Anterior cingulate cortex (tissue), 58 donors: ENCODE data around the gene WDR81.
"Not testable (repeated sequence)": the region's sequence is repeated elsewhere in the genome, so short reads cannot be mapped to it uniquely, and the experiment has no call there.

Source experiments
- DNase-seq, 58 donors: peaks; one replicate each; lab custom pipeline; 2025; lab: John Stamatoyannopoulos, UW

The WDR81 gene

DNA sequence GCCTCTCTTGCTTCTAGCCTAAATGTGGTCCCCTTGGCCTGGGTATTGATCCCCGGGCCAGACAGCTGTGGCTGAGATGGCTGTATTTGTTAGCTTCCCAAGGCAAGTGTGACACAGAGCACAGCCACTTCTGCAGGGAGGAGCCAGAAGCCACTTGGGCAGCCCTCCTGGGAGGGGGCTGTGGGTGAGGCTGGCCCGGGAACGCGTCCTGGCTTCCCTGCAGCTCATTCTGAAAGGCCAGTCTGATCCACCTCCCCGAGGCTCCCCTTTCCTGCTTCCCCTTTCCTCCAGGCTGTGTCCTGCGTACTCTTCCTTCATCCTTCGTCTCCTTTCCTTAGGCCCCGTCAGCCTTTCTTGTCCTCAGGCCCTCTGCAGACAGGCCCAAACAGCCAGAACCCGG lies 26.1 kb downstream of the WDR81 start:
- no peak for DNase-seq

GRCh38 chr17:1752425-1753262 lies 28.1 kb downstream of the WDR81 start:
- DNase-seq = peak in 1 of 58 donors; percentile 24

GRCh38 chr17:1753767-1754429 lies 29.4 kb downstream of the WDR81 start:
- no peak for DNase-seq

- DNase-seq = no peak
Measured at GRCh38 chr17:1754430-1755112, 30.1 kb downstream of the WDR81 start.

DNA sequence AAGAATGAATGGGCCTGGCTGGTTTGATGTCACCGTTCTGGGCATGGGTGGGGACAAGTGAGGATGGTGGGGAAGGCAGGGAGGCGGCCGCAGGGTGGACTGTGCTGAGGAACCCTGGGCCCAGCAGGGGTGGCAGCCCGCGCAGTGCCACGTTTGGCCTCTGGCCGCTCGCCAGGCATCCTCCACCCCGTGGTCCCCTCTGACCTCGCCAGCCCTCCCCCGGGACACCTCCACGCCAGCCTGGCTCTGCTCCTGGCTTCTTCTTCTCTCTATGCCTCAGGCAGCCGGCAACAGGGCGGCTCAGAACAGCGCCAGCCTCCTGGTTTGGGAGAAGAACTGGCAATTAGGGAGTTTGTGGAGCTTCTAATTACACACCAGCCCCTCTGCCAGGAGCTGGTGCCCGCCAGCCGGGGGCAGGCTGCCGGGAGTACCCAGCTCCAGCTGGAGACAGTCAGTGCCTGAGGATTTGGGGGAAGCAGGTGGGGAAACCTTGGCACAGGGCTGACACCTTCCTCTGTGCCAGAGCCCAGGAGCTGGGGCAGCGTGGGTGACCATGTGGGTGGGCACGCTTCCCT lies 30.8 kb downstream of the WDR81 start:
- peak in 28 of 58 donors; percentile 15 to 74 (median 35) for DNase-seq

GRCh38 chr17:1755827-1756262 lies 31.3 kb downstream of the WDR81 start:
- DNase-seq = no peak

GRCh38 chr17:1758807-1759206 lies 34.3 kb downstream of the WDR81 start:
- DNase-seq = peak in 1 of 58 donors; percentile 19

DNA sequence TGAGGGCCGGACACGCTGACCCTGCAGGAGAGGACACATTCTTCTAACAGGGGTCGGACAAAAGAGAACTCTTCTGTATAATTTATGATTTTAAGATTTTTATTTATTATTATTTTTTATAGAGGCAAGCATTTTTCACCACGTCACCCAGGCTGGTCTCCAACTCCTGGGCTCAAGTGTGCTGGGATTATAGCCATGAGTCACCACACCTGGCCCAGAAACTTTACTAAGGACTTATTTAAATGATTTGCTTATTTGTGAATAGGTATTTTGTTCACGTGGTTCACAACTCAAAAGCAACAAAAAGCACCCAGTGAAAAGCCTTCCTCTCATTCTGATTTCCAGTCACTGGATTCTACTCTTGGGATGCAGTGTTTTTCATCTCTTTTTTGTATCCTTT lies 35.0 kb downstream of the WDR81 start:
- DNase-seq = no peak

DNA sequence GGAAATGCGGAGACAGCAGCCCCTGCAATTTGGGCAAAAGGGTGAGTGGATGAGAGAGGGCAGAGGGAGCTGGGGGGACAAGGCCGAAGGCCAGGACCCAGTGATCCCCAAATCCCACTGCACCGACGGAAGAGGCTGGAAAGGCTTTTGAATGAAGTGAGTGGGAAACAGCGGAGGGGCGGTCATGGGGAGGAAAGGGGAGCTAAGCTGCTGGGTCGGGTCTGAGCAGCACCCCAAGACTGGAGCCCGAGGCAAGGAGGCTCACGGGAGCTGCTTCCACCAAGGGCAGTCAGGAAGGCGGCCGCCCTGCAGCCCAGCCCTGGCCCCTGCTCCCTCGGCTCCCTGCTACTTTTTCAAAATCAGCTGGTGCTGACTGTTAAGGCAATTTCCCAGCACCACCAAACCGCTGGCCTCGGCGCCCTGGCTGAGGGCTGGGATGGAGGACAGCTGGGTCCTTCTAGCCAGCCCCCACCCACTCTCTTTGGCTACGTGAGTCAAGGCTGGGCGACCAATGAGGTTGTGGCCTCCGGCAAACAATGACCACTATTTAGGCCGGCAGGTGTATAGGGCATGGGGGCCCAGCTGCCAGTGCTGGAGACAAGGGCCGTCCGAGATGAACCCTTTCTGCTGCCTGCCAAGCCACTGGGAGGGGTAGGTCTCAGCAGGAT lies 37.9 kb downstream of the WDR81 start:
- DNase-seq = peak in 1 of 58 donors; percentile 40

GRCh38 chr17:1762901-1763898 lies 38.7 kb downstream of the WDR81 start:
- peak in 2 of 58 donors; percentile 37 to 54 for DNase-seq

DNA sequence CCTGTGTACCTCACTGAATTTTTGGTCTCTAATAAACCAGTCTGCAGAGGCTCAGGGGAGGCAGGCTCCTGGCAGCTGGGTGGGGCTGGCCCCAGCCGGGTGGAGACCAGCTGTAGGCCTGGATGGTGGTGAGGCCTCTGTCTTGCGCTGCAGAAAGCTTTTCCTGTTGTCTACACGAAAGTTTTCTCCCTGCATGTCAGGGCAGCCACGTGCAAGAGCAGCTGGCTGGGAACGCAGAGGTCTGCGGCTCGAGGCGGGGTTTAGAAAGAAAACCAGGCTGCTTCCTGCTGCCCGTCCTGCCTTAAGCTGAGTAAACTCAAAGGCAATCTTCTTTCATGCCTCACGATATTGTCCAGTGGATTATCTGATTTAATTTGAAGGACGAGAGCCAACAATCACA lies 39.8 kb downstream of the WDR81 start:
- peak in 5 of 58 donors; percentile 12 to 56 (median 29) for DNase-seq

- DNase-seq = not testable (repeated sequence)
Measured at GRCh38 chr17:1764705-1765104, 40.2 kb downstream of the WDR81 start.

DNA sequence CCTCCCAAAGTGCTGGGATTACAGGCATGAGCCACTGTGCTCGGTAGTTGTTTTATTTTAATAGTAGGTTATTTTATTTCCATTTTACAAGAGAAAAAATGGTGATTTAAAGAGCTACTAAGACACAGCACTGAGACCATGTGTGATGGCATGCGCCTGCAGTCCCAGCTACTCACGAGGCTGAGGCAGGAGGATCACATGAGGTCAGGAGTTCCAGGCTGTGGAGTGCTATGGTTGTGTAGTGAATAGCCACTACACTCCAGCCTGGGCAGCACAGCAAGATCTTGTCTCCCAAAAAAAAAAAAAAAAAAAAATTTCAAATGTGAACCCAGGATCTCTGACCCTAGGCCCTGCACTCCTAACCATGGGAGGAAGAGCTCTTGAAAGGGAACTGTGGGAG lies 41.1 kb downstream of the WDR81 start:
- no peak for DNase-seq

DNA sequence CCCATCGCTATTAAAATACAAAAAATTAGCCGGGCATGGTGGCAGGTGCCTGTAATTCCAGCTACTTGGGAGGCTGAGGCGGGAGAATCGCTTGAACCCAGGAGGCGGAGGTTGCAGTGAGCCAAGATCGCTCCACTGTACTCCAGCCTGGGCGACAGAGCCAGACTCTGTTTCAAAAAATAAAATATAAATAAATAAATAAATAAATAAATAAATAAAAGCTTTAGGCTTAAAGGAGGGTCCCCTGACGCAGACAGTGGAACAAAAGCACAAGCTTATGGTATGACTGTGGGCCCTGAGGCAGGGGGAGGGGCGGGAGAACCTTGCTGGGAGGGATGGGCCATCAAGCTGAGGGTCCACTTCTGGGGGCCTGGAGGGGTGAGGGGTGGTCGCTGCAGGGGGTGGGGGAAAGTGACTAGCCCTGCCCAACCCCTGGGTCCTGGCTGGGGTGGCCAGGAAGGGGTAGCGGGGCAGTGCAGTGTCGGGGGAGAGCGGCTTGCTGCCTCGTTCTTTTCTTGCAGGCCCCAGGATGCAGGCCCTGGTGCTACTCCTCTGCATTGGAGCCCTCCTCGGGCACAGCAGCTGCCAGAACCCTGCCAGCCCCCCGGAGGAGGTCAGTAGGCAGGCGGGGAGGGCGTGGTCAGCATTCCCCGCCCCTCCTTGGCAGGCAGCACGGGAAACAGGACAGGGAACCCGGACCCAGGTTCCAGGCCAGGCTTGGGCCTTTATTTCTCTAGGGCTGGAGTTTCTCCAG lies 42.1 kb downstream of the WDR81 start:
- peak in 10 of 58 donors; percentile 14 to 47 (median 28) for DNase-seq

DNA sequence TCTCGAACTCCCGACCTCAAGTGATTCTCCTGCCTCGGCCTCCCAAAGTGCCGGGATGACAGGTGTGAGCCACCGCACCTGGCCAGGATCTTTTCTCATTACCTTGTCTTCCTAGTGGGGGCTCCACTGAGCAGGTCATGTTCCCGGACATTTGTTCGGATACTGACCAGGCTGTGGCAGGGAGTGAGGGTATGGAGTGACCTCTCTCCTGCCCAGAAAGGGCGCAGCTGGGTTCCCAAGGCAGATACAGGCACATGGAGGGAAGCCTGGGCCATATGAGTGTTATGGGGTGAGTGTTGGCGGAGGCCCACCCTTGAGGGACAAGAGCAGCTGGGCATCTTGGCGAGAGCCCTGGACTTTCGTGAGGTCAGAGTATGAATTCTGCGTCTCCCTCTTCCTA lies 42.9 kb downstream of the WDR81 start:
- DNase-seq = no peak

GRCh38 chr17:1769822-1770477 lies 45.4 kb downstream of the WDR81 start:
- DNase-seq = no peak

- not testable (repeated sequence) for DNase-seq
Measured at GRCh38 chr17:1773000-1773695, 48.6 kb downstream of the WDR81 start.
